RWPE2 (cell line): Measurements from ENCODE around the gene FAM180A.

ENCODE experiments used
- ATAC-seq: fragments of 200-7000 bp; cut with Tn5 transposase; 3 replicates; pipeline ENCODE4 v1.9.1; 2021; ENCODE audit warnings: low read depth
- DNase-seq: peaks from one replicate; pipeline ENCODE4 v3.0.0-alpha.2; 2020; ENCODE audit warnings: low spot score
- H3K27ac ChIP-seq: fragments of 450-650 bp; 2 replicates; pipeline ENCODE4 v1.5.1; 2017; ENCODE audit warnings: mild to moderate bottlenecking; ENCODE audit not compliant: poor library complexity, severe bottlenecking
- H3K27me3 ChIP-seq: fragments of 250-450 bp; sonication (Bioruptor Pico); 2 replicates; pipeline ENCODE4 v1.5.1; 2021; ENCODE audit warnings: mild to moderate bottlenecking, moderate library complexity; ENCODE audit not compliant: insufficient read depth, poor library complexity, severe bottlenecking
- H3K36me3 ChIP-seq: fragments of 250-450 bp; sonication (Bioruptor Pico); 2 replicates; pipeline ENCODE4 v1.5.1; 2020; ENCODE audit warnings: low read depth, mild to moderate bottlenecking, moderate library complexity
- H3K4me1 ChIP-seq: fragments of 250-450 bp; sonication (Bioruptor Pico); 2 replicates; pipeline ENCODE4 v1.5.1; 2021; ENCODE audit warnings: mild to moderate bottlenecking, moderate library complexity; ENCODE audit not compliant: insufficient read depth, poor library complexity, severe bottlenecking
- H3K4me3 ChIP-seq: fragments of 250-450 bp; sonication (Bioruptor Pico); 2 replicates; pipeline ENCODE4 v1.5.1; 2021; ENCODE audit warnings: mild to moderate bottlenecking, moderate library complexity; ENCODE audit not compliant: severe bottlenecking
- H3K9me3 ChIP-seq: fragments of 250-450 bp; sonication (Bioruptor Pico); 2 replicates; pipeline ENCODE4 v1.5.1; 2021; ENCODE audit warnings: mild to moderate bottlenecking, moderate library complexity; ENCODE audit not compliant: severe bottlenecking
- TF ChIP-seq, protein P1 (sequence below): fragments of 450-650 bp; IDR thresholded peaks from one replicate; pipeline ENCODE4 v1.5.1; 2017; ENCODE audit warnings: mild to moderate bottlenecking, moderate library complexity; ENCODE audit not compliant: poor library complexity, severe bottlenecking

The FAM180A gene

DNA sequence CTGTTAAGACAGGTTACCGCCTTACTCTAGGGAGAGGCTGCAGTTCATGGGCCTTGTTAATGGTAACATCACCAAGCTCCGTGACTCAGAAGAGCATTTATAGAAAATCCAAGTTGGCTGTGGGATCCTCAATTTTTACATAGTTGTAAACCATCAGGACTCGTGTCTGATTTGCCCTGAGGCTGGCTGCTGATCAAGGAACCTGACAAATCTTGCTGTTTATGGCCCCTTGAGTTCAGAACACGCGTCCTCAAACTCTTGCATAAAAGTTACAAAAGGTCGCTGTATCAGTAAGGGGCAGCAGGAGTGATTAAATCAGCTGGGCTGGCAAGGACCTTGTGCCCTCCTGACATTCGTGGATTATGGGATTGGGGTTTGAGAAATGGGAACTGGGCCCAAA lies 25.2 kb downstream of the FAM180A start:
- Histone ChIP-seq H3K36me3 (no peaks in the 10 kb centered on the region), H3K4me1 (no peaks in the 10 kb centered on the region), H3K27ac (no peak overlapping the region), H3K27me3 (no peaks in the 10 kb centered on the region), H3K9me3 (no peaks in the 10 kb centered on the region), H3K4me3 (no peak overlapping the region)
- no peak for DNase-seq
- no peak for ATAC-seq
- TF ChIP-seq, protein P1, sequence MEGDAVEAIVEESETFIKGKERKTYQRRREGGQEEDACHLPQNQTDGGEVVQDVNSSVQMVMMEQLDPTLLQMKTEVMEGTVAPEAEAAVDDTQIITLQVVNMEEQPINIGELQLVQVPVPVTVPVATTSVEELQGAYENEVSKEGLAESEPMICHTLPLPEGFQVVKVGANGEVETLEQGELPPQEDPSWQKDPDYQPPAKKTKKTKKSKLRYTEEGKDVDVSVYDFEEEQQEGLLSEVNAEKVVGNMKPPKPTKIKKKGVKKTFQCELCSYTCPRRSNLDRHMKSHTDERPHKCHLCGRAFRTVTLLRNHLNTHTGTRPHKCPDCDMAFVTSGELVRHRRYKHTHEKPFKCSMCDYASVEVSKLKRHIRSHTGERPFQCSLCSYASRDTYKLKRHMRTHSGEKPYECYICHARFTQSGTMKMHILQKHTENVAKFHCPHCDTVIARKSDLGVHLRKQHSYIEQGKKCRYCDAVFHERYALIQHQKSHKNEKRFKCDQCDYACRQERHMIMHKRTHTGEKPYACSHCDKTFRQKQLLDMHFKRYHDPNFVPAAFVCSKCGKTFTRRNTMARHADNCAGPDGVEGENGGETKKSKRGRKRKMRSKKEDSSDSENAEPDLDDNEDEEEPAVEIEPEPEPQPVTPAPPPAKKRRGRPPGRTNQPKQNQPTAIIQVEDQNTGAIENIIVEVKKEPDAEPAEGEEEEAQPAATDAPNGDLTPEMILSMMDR = no peak

DNA sequence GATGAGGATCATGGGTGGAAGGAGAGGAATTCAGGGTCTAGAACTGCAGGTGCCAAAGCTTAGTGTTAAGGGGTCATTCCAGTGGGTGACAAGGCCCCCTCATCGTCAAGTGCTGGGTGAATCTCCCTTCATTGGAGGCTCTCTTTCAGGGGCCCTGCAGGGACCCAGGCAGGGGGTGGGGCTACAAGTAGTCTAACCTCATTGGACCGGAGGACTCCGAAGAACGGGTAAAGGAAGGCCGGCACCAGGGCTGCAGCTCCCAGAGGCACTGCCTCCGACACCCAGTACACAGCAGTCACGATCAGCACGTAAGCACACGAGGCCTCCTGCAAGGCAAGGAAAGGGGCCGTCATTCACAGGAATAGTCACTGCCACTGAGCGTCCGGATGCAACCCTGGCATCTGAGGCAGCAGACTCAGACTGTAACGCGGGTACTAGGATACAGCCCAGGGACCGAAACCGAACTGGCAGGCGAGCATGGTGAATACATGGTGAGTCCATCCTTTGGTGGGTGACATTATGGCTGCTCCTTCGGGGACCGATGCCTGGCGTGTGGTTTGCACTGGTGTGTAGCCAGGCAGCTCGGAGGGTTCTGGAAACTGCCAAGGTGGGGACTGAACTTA lies 27.3 kb downstream of the FAM180A start:
- H3K4me3 ChIP-seq = no peak overlapping the region
- H3K36me3 ChIP-seq = no peaks in the 10 kb centered on the region
- no peak overlapping the region for H3K27ac ChIP-seq
- TF ChIP-seq, protein P1 = no peak
- ATAC-seq = no peak
- no peak for DNase-seq
- H3K27me3 ChIP-seq = no peaks in the 10 kb centered on the region
- peaks cover 9% of the 10 kb centered on the region for H3K4me1 ChIP-seq
- H3K9me3 ChIP-seq = no peaks in the 10 kb centered on the region

DNA sequence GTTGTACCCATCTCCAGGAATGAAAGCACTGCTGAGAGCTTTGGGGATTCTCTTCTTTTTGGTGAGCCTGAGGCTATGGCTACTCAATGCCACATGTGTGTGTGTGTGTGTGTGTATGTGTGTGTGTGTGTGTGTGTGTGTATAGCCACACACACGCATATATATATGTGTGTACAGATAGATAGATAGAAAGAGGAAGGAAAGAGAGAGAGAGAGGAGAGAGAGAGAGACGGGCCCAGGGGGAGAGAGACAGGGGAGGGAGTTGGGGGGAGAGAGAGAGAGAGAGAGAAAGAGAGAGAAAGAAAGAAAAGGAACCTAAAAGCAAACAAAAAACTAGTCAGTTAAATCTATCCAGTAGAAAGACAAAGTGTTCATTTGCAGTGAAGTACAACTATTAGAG lies 28.9 kb downstream of the FAM180A start:
- ATAC-seq (no peak), DNase-seq (no peak)
- TF ChIP-seq, protein P1 = no peak
- Histone ChIP-seq H3K9me3 (no peaks in the 10 kb centered on the region), H3K27me3 (no peaks in the 10 kb centered on the region), H3K36me3 (no peaks in the 10 kb centered on the region), H3K4me1 (peaks cover 12% of the 10 kb centered on the region), H3K4me3 (no peak overlapping the region), H3K27ac (no peak overlapping the region)

DNA sequence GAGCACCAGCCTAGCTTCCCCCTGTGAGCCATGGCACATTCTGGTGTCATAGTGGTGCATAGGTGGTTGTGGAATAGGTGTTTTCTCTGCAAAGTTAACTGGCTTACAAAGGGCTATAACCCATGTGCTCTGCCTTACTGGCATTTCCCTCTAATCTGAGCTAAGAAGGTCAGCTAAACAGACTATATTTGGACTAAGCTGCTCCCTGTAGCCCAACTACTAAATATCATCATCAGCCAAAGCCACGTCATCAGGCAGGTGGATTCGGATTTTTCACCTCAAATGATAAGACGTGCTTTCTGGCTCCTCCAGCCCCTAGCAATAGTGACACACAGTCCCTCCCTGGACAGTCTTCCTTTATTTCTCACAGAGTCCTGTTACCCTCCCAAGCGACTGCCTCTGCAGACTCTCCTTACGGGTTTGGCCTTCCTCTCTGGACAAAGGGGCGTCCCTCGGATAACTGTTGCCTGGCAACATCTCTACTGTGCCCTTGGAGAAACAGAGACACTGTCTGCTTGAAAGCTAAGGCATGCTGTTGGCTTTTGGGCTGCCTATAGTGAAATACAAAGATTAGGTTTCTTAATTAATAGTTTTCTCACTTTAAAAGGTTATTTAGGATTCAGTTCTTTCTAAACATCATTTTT lies 29.7 kb downstream of the FAM180A start:
- H3K27me3 ChIP-seq = no peaks in the 10 kb centered on the region
- peaks cover 19% of the 10 kb centered on the region for H3K4me1 ChIP-seq
- no peaks in the 10 kb centered on the region for H3K9me3 ChIP-seq
- no peak for ATAC-seq
- no peak for DNase-seq
- TF ChIP-seq, protein P1 = no peak
- no peaks in the 10 kb centered on the region for H3K36me3 ChIP-seq
- no peak overlapping the region for H3K27ac ChIP-seq
- H3K4me3 ChIP-seq = no peak overlapping the region

DNA sequence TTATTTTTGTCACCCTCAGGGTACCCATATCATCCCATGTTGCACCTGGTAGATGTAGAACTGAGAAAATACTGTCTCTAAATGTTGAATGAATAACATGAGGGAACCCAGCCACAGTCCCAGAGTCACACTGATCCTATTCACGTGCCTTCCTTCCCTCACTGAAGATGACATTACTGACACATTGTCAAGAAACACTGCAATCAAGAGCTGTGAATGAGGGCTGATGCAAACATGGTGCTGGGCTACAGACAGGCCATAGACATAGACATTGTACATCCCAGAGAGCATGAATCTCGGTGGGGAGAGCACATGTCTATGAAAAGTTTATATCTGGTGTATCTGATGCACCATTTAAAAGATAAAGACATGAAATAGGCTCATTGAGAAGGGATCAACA lies 30.4 kb downstream of the FAM180A start:
- Histone ChIP-seq H3K27ac (no peak overlapping the region), H3K4me1 (peaks cover 20% of the 10 kb centered on the region), H3K27me3 (no peaks in the 10 kb centered on the region), H3K9me3 (no peaks in the 10 kb centered on the region), H3K36me3 (no peaks in the 10 kb centered on the region), H3K4me3 (no peak overlapping the region)
- TF ChIP-seq, protein P1 = no peak
- DNase-seq (no peak), ATAC-seq (no peak)
